ES-I3 (cell line): Measurements from ENCODE around the gene RASIP1.
"Not testable (repeated sequence)": the region's sequence is repeated elsewhere in the genome, so short reads cannot be mapped to it uniquely, and the experiment has no call there.

Source experiments
- H3K36me3 ChIP-seq: 2 replicates; pipeline ENCODE4 v1.6.1; 2013; ENCODE audit warnings: mild to moderate bottlenecking, low read length, control low read depth, moderate library complexity; ENCODE audit not compliant: insufficient read depth
- H3K4me1 ChIP-seq: 2 replicates; pipeline ENCODE4 v1.6.1; 2013; ENCODE audit warnings: mild to moderate bottlenecking, control low read depth, low read length; ENCODE audit not compliant: insufficient read depth
- H3K9ac ChIP-seq: 2 replicates; pipeline ENCODE4 v1.6.1; 2013; ENCODE audit warnings: low read depth, mild to moderate bottlenecking, low read length, moderate library complexity
- H3K9me3 ChIP-seq: 2 replicates; pipeline ENCODE4 v1.6.1; 2013; ENCODE audit warnings: mild to moderate bottlenecking, low read length, moderate library complexity; ENCODE audit not compliant: control insufficient read depth, insufficient read depth

The RASIP1 gene

DNA sequence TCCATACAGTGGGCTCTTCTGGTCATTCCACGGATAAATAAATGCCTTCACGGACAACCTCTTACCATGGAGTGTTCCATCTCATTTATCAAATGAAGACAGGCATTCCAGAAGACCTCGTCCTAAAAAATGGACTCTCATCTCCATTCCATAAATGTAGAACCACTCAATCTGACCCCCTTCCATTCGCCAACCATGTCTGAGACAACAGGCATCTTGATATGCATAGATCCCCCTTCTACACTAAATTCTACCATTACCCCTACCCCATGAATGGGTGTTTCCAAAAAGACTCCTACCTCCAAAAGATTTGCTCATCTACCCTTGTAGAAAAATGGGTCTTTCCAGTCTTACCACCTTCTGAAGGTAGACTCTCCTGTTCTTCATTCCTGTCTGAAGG is 9.0 kb downstream of the RASIP1 start:
- H3K9ac ChIP-seq = no peak overlapping the region
- H3K36me3 ChIP-seq = no peaks in the 10 kb centered on the region
- H3K9me3 ChIP-seq = no peaks in the 10 kb centered on the region
- no peaks in the 10 kb centered on the region; the same call in 1 of the 2 replicates for H3K4me1 ChIP-seq

DNA sequence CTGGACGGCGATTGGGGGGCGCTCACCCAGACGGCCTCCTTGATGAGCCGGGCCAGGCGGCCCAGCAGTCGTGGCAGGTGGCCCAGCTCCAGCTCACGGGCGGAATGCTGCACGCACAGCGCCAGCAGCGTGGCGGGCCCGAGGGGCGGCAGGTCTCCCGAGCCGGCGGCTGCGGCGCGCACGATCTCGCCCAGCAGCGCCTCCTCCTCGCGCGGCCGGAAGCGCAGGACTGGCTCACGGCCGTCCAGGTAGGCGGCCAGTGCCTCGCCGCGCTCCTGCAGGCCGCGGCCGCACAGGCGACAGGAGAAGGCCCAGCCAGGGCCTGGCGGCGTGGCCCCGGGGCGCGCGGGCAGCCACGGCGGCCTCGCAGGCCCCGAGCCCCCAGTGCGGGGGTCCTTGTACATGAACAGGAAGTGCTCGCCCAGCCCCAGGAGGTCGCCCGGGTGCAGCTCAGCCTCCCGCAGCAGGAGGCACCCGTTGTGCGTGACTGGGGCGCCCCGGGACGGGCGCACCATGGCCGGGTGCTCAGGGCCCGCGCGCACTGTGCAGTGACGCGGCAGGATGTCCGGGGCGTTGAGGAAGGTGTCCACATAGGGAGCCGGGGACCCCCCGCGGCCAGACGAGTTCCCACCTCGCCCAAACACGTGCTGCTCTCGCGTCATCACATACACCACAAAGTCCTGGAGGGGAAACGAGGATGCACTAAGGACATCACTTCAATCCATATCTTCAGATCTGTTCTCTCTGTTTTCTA is 11.3 kb downstream of the RASIP1 start:
- H3K4me1 ChIP-seq = peaks cover 6% of the 10 kb centered on the region; the same call in 1 of the 2 replicates
- no peaks in the 10 kb centered on the region for H3K36me3 ChIP-seq
- no peak overlapping the region; the same call in 1 of the 2 replicates for H3K9ac ChIP-seq

DNA sequence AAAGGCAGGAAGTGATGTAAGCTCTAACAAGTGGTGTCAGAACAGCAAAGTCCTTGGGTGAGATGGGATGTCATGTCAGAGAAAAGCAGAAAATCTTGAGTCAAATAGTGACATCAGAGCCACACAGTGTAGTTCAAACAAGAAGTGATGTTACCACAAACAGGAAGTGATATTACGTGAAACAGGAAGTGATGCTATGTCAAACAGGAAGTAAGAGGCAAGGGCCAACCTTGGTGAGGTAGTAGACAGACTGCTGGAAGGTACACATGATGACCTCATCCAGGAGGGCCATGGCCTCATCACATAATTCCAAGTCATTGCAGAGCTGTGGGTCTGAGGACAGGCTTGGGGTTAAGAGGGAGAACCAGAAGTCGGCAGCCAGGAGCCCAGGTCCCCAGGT is 13.9 kb downstream of the RASIP1 start:
- no peaks in the 10 kb centered on the region for H3K9me3 ChIP-seq
- H3K4me1 ChIP-seq = peaks cover 6% of the 10 kb centered on the region; the same call in 1 of the 2 replicates
- no peaks in the 10 kb centered on the region for H3K36me3 ChIP-seq
- H3K9ac ChIP-seq = no peak overlapping the region

More for the DNA sequence above, 11.3 kb downstream of the RASIP1 start:
- no peaks in the 10 kb centered on the region for H3K9me3 ChIP-seq

DNA sequence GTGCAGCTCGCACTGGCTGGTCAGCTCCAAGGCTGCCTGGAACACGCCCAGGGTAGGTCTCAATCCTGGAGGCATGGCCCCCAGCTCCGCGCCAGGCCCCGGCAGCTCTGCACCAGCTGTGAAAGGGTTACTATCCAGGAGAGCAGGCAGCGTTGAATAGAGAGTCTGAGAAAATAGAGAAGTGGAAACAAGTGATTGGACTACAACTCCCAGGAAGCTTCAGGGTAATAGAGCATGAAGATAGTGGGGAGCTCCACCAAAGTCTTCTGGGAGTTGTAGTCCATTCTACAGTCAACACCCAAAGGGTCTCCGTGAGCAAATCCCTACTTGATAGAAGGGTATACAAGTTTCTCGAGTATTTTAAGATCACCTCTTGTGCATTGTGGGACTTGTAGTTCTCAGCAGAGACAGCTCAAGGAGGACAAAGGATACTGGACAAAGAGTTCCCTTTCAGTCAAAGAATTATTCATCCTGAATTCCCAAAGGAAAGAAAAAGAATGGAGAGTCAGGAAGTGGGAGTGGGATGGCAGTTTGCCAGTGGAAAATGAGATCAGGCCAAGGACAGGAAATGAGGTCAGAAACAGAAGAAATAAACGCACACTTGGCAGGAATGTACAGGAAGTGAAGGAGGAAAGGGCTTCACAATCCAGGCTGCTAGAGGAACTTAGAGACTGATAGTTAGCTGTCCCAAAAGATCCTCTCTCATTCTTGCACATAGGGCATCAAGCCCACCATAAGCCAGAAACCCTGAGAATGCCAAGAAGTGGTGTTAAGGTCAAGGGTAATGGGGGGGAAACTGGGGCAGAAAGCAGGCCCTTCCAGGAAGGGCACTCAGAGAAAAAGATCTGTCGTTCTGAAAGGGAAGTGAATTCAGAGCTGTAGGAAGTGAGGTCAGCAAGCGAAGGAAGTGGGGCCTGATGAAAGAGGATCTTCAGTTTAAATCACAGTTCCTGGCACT is 15.3 kb downstream of the RASIP1 start:
- peaks cover 6% of the 10 kb centered on the region; the same call in 1 of the 2 replicates for H3K4me1 ChIP-seq
- H3K9ac ChIP-seq = no peak overlapping the region
- no peaks in the 10 kb centered on the region for H3K36me3 ChIP-seq
- no peaks in the 10 kb centered on the region for H3K9me3 ChIP-seq

DNA sequence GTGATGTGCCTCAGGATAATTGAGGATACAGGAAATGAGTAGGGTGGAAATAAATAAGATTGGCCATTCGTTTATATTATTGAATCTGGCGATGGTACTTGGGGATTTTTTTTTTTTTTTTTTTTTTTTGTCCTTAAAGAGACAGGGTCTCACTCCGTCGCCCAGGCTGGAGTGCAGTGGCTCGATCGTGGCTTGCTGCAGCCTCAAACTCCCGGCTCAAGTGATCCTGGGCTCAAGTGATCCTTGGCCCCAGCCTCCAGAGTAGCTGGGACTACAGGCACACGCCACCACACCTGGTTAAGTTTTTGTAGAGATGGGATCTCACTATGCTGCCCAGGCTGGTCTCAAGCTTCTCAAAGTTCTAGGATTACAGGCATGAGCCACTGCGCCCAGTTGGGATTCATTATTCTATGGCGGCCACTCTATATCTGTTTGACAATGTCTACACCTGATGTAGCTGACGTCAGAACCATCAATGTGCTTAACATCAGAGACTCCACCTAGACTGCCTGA is 18.2 kb downstream of the RASIP1 start:
- no peaks in the 10 kb centered on the region for H3K36me3 ChIP-seq
- H3K4me1 ChIP-seq = peaks cover 9% of the 10 kb centered on the region; the same call in 1 of the 2 replicates
- no peaks in the 10 kb centered on the region for H3K9me3 ChIP-seq

DNA sequence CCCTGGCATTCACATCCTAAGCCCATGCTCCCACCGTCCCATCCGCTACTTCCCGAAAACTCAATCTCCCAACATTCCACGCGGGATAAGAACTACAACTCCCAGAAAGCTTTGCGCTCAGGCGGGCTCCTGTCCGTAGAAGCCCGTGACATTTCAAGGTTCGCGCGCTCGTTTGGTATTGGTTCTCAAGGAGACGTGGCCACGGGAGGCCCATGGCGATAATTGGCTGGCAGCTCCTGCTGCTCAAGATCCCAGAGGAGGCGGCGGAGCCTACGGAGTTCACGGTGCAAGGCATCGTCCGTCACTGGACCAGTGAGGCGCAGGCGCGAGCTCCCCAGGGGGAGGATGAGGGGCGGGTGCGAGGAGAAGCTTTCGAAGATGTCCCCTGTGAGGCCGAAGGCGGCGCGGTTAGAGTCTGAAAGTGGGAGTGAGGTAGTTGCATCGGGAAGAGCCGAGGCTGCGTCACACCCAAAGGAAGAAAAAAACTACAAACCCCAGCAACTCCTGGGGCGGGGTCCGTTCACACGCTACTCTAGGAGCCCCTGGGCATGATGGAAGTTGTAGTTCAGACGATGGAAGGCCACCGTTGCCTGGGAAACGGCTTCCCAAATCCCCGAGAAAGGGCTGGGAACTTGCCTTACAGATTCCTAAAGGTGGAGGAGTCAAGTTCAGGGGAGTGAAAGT is 19.7 kb downstream of the RASIP1 start:
- Histone ChIP-seq H3K9me3 (no peaks in the 10 kb centered on the region), H3K9ac (peak overlapping the region; percentile 79), H3K4me1 (peaks cover 14% of the 10 kb centered on the region; the same call in 1 of the 2 replicates), H3K36me3 (no peaks in the 10 kb centered on the region)

More for the DNA sequence above, 18.2 kb downstream of the RASIP1 start:
- no peak overlapping the region for H3K9ac ChIP-seq

DNA sequence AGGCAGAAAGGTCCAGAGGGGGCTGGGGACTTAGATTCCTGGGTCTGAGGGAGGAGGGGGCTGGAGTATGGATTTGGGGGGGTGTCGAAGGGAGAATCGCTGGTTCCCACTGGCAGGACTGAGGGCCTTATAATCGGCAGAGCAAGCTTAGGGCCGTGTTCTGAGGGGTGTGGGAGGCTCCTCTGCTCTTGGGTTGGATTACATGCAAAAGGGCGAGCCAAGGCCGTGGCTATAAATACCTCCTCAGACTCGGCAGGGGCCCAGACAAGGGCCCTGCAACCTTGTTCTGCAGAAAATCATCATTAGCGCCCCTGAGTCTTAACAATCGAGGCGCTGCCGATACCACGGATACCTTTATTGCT is 20.2 kb downstream of the RASIP1 start:
- Histone ChIP-seq H3K9me3 (no peaks in the 10 kb centered on the region), H3K36me3 (no peaks in the 10 kb centered on the region), H3K4me1 (peaks cover 13% of the 10 kb centered on the region; the same call in 1 of the 2 replicates), H3K9ac (peak overlapping the region; percentile 79; the same call in 1 of the 2 replicates)

DNA sequence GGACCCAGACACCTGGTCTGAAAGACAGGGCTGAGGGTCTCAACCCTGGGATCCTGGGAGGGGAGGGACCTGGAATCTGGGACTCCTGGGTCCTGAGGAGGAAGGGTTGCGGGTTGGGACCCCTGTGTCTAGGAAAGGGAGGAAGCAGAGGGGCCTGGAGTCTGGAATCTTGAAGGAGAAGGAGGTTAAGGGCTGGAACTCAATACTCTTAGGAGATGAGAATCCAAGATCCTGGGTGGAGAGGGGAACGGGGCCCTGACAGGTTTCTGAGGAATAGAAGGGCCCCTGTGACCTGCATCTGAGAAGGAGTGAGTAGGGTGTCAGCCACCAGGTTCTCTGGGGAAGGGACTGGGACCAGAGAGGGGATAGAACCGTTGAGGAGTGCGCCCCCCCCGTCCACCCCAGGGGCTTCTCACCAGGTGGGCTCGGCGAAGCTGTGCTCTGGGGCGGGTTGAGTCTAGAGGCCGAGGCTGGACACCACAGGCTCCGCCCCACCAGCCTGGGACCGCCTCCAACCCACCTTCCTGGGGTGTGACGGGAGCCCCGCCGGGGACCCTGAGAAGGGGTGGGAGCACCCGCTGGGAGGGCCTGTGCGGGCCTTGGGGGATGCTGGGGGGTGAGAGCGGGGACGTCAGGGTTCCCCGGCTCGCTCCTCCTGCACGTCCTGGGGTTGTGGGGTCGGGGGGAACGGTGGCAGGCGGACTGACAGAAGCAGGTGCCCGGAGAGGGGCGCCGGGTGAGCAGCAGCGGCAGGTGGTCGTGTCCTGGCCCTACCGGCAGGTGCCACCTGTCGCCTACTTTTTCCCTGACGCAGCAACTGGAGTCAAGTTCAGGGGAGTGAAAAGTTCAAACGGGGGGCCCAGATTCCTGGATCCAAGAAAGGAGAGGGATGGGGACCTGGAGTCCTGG is 20.9 kb downstream of the RASIP1 start, which contains the start of gene MAMSTR:
Gene MAMSTR (minus strand): TSS at position 463 of the 909 bp plus-strand sequence. CDS start 694 bp downstream, outside the sequence.
- no peaks in the 10 kb centered on the region for H3K36me3 ChIP-seq
- no peaks in the 10 kb centered on the region for H3K9me3 ChIP-seq
- H3K9ac ChIP-seq = peak within 1 kb of the TSS; percentile 79; the same call in 1 of the 2 replicates
- peaks cover 14% of the 10 kb centered on the region; the same call in 1 of the 2 replicates for H3K4me1 ChIP-seq

DNA sequence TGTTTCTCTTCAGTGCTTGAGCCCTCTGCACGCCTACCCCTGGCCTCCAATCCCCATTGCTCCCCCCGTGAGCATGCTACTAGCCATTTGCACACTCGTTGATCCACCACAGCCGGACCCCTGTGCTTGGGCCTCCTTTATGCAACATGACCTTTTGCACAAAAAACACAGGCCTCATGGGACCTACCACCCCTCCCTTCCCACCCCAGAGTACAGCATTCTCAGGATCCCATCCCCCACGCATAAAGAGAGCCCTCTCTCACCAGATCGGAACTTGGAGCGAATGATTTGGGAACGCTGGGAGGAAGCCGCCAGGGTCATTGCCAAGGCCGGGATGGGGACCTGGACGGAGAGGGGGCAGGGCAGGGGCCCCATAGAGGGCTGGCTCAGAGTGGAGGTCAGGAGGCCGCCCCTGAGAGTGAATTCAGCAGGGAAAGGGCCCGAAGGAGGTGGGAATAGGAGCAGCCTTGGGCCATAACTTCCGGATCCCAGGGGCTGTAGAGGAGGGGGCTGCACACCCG is 21.6 kb downstream of the RASIP1 start:
- Histone ChIP-seq H3K9ac (peak overlapping the region; percentile 79; the same call in 1 of the 2 replicates), H3K9me3 (no peaks in the 10 kb centered on the region), H3K4me1 (peaks cover 14% of the 10 kb centered on the region; the same call in 1 of the 2 replicates), H3K36me3 (no peaks in the 10 kb centered on the region)

DNA sequence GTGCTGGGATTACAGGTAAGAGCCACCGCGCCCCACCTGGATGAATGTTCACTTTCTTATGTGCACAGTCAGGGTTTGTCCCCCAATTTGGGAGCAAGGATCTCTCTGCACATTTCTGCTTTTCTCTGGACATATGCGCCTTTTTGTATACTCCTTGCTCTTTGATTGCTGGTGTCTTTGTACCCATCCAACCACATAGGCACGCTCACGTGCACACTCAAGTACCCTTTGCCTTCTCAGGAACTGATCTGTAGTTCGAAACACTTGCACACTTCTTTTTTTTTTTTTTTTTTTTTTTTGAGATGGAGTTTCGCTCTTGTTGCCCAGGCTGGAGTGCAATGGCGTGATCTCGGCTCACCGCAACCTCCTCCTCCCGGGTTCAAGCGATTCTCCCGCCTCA is 22.3 kb downstream of the RASIP1 start:
- H3K9ac ChIP-seq, H3K36me3 ChIP-seq, H3K9me3 ChIP-seq: not testable (repeated sequence)
- H3K4me1 ChIP-seq = peaks cover 14% of the 10 kb centered on the region; the same call in 1 of the 2 replicates

DNA sequence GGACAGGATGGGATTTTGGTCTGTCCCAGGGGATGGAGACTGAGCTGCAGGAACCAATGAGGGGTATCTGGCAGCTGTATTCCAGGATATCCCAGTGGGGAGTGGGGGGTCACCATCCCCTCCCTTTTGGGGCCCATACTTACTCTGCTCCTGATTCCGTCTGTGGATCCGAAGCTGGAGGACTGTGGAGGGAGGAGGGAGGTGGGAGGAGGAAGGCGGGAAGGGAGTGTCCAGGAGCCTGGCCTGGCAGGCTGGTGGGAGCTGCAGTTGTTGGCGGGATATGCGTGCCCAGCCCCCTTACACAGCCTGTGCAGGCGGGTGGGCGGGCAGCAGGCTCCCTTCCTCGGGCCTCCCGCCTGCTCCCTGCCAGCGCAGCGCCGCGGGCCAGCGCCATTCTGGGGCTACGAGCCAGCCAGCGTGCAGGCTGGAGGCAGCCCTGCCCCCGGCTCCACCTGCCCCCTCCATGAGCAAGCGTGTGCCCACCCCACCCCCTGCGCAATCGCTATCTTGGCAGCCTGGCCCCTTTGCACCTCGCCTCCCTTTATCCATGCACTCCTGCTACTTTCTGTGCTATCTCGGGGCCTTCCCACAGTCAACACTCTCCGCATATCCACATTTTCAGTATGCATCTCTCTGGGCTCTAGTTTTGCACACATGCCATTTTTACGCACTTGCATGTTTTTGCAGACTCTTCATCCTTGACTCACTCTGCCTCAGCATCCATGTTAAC is 23.7 kb downstream of the RASIP1 start:
- no peaks in the 10 kb centered on the region for H3K9me3 ChIP-seq
- H3K9ac ChIP-seq = peak overlapping the region; percentile 10; the same call in 1 of the 2 replicates
- no peaks in the 10 kb centered on the region for H3K36me3 ChIP-seq
- peaks cover 14% of the 10 kb centered on the region; the same call in 1 of the 2 replicates for H3K4me1 ChIP-seq

DNA sequence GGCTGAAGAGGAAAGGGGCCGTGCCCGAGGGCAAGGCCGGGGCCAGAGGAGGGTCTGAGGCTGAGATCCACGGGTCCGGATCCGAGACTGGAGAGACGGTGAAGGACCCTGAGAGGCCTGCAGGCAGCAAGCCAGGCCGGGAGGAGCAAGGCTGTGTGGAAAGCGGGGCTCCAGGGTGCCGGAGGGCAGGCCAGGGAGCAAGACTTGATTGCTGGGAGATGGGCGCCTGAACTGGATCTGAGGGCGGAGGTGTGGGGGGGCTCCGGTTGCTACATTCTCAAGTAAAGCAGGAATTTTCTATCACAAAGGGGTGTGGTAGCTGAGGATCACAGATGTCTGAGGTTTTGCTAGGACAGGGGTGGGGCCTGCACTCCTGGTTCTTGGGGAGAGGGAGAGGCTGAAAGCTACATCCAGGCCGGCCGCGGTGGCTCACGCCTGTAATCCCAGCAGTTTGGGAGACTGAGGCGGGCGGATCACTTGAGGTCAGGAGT is 24.7 kb downstream of the RASIP1 start:
- H3K4me1 ChIP-seq = peaks cover 14% of the 10 kb centered on the region; the same call in 1 of the 2 replicates
- H3K9ac ChIP-seq = no peak overlapping the region
- no peaks in the 10 kb centered on the region for H3K36me3 ChIP-seq
- no peaks in the 10 kb centered on the region for H3K9me3 ChIP-seq
